ENCODE results near the gene TMEM198. TPM values are rescaled to one million over a fixed set of nuclear protein-coding genes. Genes with fewer than 3 reads are reported as not detected.

TMEM198 gene
- total and polyA plus RNA-seq, 2 experiments from 2014 or later, result 8.0 to 10.4 TPM

DNA sequence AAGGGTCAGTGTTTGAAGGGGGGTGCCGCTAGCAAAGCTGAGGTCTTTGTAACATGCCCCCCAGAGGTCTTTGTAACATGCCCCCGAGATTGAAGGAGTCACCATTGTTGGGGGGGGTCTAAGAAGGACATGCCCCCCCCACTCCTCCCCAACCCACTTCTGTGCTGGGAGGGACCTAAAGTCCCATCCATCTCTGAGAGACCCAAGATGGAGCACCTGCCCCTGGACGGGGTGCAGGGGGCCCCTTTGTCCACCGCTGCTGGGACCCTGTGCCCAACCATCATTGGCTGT is 35.4 kb upstream of the TMEM198 start:
- H2AFZ ChIP-seq, result no peak overlapping the region
- no peaks in the 10 kb centered on the region for H3K9me2 ChIP-seq (replicated peaks; ENCODE audit: insufficient read depth)
- no peak for TF ChIP-seq EZH2 (IDR thresholded peaks at IDR 0.05; ENCODE audit: borderline replicate concordance)
- TF ChIP-seq, protein P1, sequence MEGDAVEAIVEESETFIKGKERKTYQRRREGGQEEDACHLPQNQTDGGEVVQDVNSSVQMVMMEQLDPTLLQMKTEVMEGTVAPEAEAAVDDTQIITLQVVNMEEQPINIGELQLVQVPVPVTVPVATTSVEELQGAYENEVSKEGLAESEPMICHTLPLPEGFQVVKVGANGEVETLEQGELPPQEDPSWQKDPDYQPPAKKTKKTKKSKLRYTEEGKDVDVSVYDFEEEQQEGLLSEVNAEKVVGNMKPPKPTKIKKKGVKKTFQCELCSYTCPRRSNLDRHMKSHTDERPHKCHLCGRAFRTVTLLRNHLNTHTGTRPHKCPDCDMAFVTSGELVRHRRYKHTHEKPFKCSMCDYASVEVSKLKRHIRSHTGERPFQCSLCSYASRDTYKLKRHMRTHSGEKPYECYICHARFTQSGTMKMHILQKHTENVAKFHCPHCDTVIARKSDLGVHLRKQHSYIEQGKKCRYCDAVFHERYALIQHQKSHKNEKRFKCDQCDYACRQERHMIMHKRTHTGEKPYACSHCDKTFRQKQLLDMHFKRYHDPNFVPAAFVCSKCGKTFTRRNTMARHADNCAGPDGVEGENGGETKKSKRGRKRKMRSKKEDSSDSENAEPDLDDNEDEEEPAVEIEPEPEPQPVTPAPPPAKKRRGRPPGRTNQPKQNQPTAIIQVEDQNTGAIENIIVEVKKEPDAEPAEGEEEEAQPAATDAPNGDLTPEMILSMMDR (IDR thresholded peaks at IDR 0.05; ENCODE audit: poor library complexity), result no peak
- no peaks in the 10 kb centered on the region for H3K9me3 ChIP-seq (ENCODE audit: low read depth)
- H3K4me2 ChIP-seq, result peak overlapping the region; percentile 90
- H3K36me3 ChIP-seq (replicated peaks; ENCODE audit: insufficient read depth, low read depth), result no peaks in the 10 kb centered on the region
- no peaks in the 10 kb centered on the region for H4K20me1 ChIP-seq (ENCODE audit: insufficient read depth, poor library complexity, severe bottlenecking)
- WGBS (ENCODE audit: low lambda C conversion rate, missing lambda C conversion rate), result 62% methylated on average over 2 of the region's 4 CpGs
- DNase-seq (ENCODE audit: low spot score), result no peak
- H3K4me3 ChIP-seq, result no peak overlapping the region
- H3K27ac ChIP-seq, result no peak overlapping the region
- H3K79me2 ChIP-seq, result no peaks in the 10 kb centered on the region
- peaks cover 15% of the 10 kb centered on the region for H3K27me3 ChIP-seq
- H3K4me1 ChIP-seq (ENCODE audit: insufficient read depth), result peaks cover 29% of the 10 kb centered on the region

DNA sequence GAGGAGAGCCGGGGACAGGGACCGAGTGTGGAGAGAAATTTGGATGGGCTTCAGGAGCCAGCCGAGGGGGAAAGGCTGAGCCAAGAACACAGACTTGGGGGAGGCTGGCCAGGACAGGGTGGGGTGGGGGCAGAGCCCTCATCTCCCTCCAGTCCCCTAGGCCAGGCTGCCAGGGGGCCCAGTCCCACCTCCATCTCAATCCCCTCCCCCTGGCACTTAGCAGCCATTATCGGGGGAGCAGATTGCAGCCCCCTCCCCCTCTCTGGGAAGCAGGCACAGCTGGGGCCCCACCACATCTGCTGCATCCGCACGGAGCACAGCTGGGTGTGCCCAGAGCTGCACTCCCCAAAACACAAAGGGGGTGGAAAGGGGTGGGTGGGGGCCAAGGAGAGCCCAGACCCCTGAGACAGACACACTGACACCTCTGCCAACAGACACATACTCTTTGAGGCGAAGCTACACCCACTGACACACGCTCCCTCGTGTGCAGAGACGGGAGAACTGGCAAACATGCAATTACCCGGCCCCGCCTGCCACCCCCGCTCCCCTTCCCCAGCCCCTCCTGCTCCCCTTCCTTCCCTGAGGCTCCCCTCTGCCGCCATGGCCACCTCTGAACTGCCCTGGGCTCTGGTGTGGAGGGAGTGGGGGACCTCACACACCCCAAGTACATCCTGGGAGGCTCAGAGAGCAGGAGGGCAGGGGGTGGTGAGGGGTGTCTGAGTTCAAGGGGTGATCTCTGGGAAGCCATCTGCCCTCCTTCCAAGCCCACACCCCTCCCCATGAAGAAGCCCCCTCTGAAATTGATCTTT is 34.7 kb upstream of the TMEM198 start:
- Histone ChIP-seq H4K20me1 (ENCODE audit: insufficient read depth, poor library complexity, severe bottlenecking) (no peaks in the 10 kb centered on the region), H3K4me2 (peak overlapping the region; percentile 90), H3K27ac (no peak overlapping the region), H3K9me3 (ENCODE audit: low read depth) (no peaks in the 10 kb centered on the region), H3K4me1 (ENCODE audit: insufficient read depth) (peaks cover 33% of the 10 kb centered on the region), H3K36me3 (replicated peaks; ENCODE audit: insufficient read depth, low read depth) (no peaks in the 10 kb centered on the region), H2AFZ (no peak overlapping the region), H3K79me2 (no peaks in the 10 kb centered on the region), H3K4me3 (no peak overlapping the region), H3K27me3 (peaks cover 23% of the 10 kb centered on the region), H3K9me2 (replicated peaks; ENCODE audit: insufficient read depth) (no peaks in the 10 kb centered on the region)
- WGBS (ENCODE audit: low lambda C conversion rate, missing lambda C conversion rate), result 4% methylated on average over 4 of the region's 14 CpGs
- TF ChIP-seq EZH2 (IDR thresholded peaks at IDR 0.05; ENCODE audit: borderline replicate concordance) (no peak), EZH2phosphoT487 (IDR thresholded peaks at IDR 0.05; ENCODE audit: low read depth, severe bottlenecking, unreplicated experiment) (no peak)
- TF ChIP-seq, protein P1 (IDR thresholded peaks at IDR 0.05; ENCODE audit: poor library complexity), result no peak
- DNase-seq (ENCODE audit: low spot score), result no peak

DNA sequence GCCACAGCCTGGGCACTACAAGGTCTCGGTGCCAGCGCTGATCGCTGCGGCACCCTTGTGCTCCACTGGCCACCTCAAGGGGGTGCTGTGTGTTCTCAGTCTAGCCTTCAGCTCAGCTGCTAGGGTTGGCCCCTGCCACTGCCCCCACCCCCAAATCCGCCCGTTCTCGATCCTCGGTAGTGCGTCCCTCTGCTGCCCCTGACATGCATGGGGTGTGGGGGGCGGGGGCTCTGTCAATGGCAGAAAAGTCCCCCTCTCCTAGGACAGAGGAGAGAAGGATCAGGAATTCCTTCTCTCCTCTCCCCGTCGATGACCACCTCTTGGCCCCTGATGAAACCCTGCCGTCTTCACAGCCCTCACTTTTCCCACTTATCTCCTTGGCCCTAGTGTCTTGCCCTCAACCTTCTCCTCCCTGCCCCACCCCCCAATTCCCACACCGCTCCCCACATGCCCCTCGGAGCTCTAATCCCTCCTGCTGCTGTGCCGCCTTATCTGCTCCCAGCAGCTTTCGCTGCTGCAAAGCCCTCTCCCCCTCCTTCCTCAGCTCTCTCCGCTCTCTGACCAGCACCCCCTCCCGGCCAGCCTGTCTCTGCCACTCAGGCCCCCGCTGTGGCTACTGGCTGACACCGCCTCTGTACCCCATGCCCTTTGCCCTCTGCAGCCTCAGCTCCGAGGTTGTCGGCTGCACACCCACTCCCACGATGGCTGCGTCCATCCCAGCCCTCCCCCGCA is 33.9 kb upstream of the TMEM198 start:
- Histone ChIP-seq H2AFZ (no peak overlapping the region), H3K9me2 (replicated peaks; ENCODE audit: insufficient read depth) (no peaks in the 10 kb centered on the region), H3K4me3 (peak overlapping the region; percentile 24), H3K4me2 (peak overlapping the region; percentile 90), H3K9me3 (ENCODE audit: low read depth) (no peaks in the 10 kb centered on the region), H4K20me1 (ENCODE audit: insufficient read depth, poor library complexity, severe bottlenecking) (no peaks in the 10 kb centered on the region), H3K79me2 (no peaks in the 10 kb centered on the region), H3K27me3 (peaks cover 31% of the 10 kb centered on the region), H3K36me3 (replicated peaks; ENCODE audit: insufficient read depth, low read depth) (no peaks in the 10 kb centered on the region), H3K27ac (no peak overlapping the region), H3K4me1 (ENCODE audit: insufficient read depth) (peaks cover 33% of the 10 kb centered on the region)
- TF ChIP-seq, protein P1 (IDR thresholded peaks at IDR 0.05; ENCODE audit: poor library complexity), result peak; percentile 68
- TF ChIP-seq EZH2phosphoT487 (IDR thresholded peaks at IDR 0.05; ENCODE audit: low read depth, severe bottlenecking, unreplicated experiment), result no peak
- WGBS (ENCODE audit: low lambda C conversion rate, missing lambda C conversion rate), result 7% methylated on average over 21 of the region's 26 CpGs
- DNase-seq (ENCODE audit: low spot score), result peak; percentile 82
